ENCODE measurements around the gene CAPZA1. TPM values are rescaled to one million over a fixed set of nuclear protein-coding genes. Genes with fewer than 3 reads are reported as not detected.
A peak's percentile ranks its signal among the peaks of the same experiment; 100 is the strongest.

The CAPZA1 gene
- total RNA-seq, 5 donors from 2014 or later (not counting 1 experiment from before 2014, with no cell fraction given), result 115 to 189 (median 138) TPM

- Histone ChIP-seq H3K4me1 (ENCODE audit: control insufficient read depth in 1 of 2, extremely low read depth in 1 of 2, insufficient read depth in 2 of 2, low read length in 2 of 2) (no peaks in the 10 kb centered on the region), H3K27me3 (replicated peaks in 1 of 2; ENCODE audit: control insufficient read depth in 2 of 2, extremely low read depth in 1 of 2, insufficient read depth in 2 of 2, low read length in 1 of 2) (no peaks in the 10 kb centered on the region), H3K27ac (ENCODE audit: low read length) (no peak overlapping the region), H3K9me3 (no peaks in the 10 kb centered on the region), H3K4me3 (ENCODE audit: control insufficient read depth in 1 of 2, extremely low read depth in 1 of 2, low read length in 1 of 2) (no peak overlapping the region), H3K36me3 (ENCODE audit: control insufficient read depth in 2 of 2, extremely low read depth in 1 of 2, insufficient read depth in 1 of 2, low read length in 1 of 2) (peaks cover 0 to 74% of the 10 kb centered on the region in 2 donors)
- Mint-ChIP-seq H3K9me3 (no peaks in the 10 kb centered on the region), H3K4me3 (no peak overlapping the region), H3K27me3 (no peaks in the 10 kb centered on the region), H3K4me1 (peaks cover 2 to 12% (median 5%) of the 10 kb centered on the region in 3 donors), H3K27ac (no peak overlapping the region), H3K36me3 (peaks cover 44% of the 10 kb centered on the region)
- ChIA-PET CTCF (no interaction called here), POLR2A (no interaction called here)
- WGBS (ENCODE audit: insufficient coverage), result 96% methylated on average over 5 of the region's 5 CpGs
- no peak for DNase-seq
- no peak for ATAC-seq (replicated peaks in 1 of 4)
Measured at GRCh38 chr1:112692681-112693080, 73.0 kb downstream of the CAPZA1 start.

GRCh38 chr1:112693821-112694220, 74.2 kb downstream of the CAPZA1 start:
- no peaks in the 10 kb centered on the region for H3K9me3 ChIP-seq
- no peaks in the 10 kb centered on the region for H3K27me3 ChIP-seq (replicated peaks in 1 of 2; ENCODE audit: control insufficient read depth in 2 of 2, extremely low read depth in 1 of 2, insufficient read depth in 2 of 2, low read length in 1 of 2)
- ChIA-PET POLR2A (interaction anchor here (0.6 kb wide), 2 partner anchors 89 to 247 kb away, joined by 7 to 8 read pairs; no protein-coding TSS in a partner anchor), CTCF (interaction anchor here in 1 of 2 donors (0.6 to 0.7 kb wide), 2 partner anchors 1255 to 1476 kb away, joined by 3 to 7 read pairs; no protein-coding TSS in a partner anchor)
- no peak overlapping the region for H3K4me3 Mint-ChIP-seq
- WGBS (ENCODE audit: insufficient coverage), result 90% methylated on average over 5 of the region's 6 CpGs
- H3K27ac Mint-ChIP-seq, result no peak overlapping the region
- H3K27me3 Mint-ChIP-seq, result no peaks in the 10 kb centered on the region
- no peak overlapping the region for H3K27ac ChIP-seq (ENCODE audit: low read length)
- H3K4me1 Mint-ChIP-seq, result peaks cover 0 to 3% (median 1%) of the 10 kb centered on the region in 3 donors
- no peaks in the 10 kb centered on the region for H3K9me3 Mint-ChIP-seq
- no peak overlapping the region for H3K4me3 ChIP-seq (ENCODE audit: control insufficient read depth in 1 of 2, extremely low read depth in 1 of 2, low read length in 1 of 2)
- no peaks in the 10 kb centered on the region for H3K4me1 ChIP-seq (ENCODE audit: control insufficient read depth in 1 of 2, extremely low read depth in 1 of 2, insufficient read depth in 2 of 2, low read length in 2 of 2)
- peaks cover 44% of the 10 kb centered on the region for H3K36me3 Mint-ChIP-seq
- DNase-seq (no peak), ATAC-seq (replicated peaks in 1 of 4) (no peak)
- peaks cover 5 to 79% of the 10 kb centered on the region in 2 donors for H3K36me3 ChIP-seq (ENCODE audit: control insufficient read depth in 2 of 2, extremely low read depth in 1 of 2, insufficient read depth in 1 of 2, low read length in 1 of 2)

DNA sequence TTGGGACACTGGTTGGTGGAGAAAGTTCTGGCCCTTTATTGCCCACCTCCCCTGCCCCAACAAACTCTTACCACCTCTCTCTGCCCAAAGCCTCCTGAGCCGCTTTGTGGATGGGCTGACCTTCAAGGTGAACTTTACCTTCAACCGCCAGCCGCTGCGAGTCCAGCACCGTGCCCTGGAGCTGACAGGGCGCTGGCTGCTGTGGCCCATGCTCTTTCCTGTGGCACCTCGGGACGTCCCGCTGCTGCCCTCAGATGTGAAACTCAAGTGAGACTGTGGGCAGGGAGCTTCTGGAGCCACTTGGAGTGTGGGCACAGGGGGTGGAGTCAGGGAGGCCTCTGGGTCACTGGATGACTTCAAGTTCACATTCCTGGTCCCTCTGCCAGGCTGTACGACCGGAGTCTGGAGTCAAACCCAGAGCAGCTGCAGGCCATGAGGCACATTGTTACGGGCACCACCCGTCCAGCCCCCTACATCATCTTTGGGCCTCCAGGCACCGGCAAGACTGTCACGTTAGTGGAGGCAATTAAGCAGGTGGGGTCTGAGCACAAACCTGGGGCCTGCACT, 74.8 kb downstream of the CAPZA1 start:
- Histone ChIP-seq H3K27me3 (replicated peaks in 1 of 2; ENCODE audit: control insufficient read depth in 2 of 2, extremely low read depth in 1 of 2, insufficient read depth in 2 of 2, low read length in 1 of 2) (no peaks in the 10 kb centered on the region), H3K4me3 (ENCODE audit: control insufficient read depth in 1 of 2, extremely low read depth in 1 of 2, low read length in 1 of 2) (no peak overlapping the region), H3K36me3 (ENCODE audit: control insufficient read depth in 2 of 2, extremely low read depth in 1 of 2, insufficient read depth in 1 of 2, low read length in 1 of 2) (peaks cover 6 to 76% of the 10 kb centered on the region in 2 donors), H3K27ac (ENCODE audit: low read length) (no peak overlapping the region), H3K9me3 (no peaks in the 10 kb centered on the region), H3K4me1 (ENCODE audit: control insufficient read depth in 1 of 2, extremely low read depth in 1 of 2, insufficient read depth in 2 of 2, low read length in 2 of 2) (no peaks in the 10 kb centered on the region)
- H3K36me3 Mint-ChIP-seq, result peaks cover 45% of the 10 kb centered on the region
- H3K4me3 Mint-ChIP-seq, result no peak overlapping the region
- H3K27ac Mint-ChIP-seq, result no peak overlapping the region
- H3K27me3 Mint-ChIP-seq, result no peaks in the 10 kb centered on the region
- no peaks in the 10 kb centered on the region for H3K9me3 Mint-ChIP-seq
- H3K4me1 Mint-ChIP-seq, result peaks cover 1 to 6% (median 2%) of the 10 kb centered on the region in 3 donors
- DNase-seq (no peak), ATAC-seq (replicated peaks in 1 of 4) (no peak)
- 94% methylated on average over 12 of the region's 15 CpGs for WGBS (ENCODE audit: insufficient coverage)
- ChIA-PET CTCF (no interaction called here), POLR2A (interaction anchor here in 1 of 2 donors (0.6 kb wide), 1 partner anchor 89 kb away, joined by 8 read pairs; no protein-coding TSS in a partner anchor)

GRCh38 chr1:112695276-112695675, 75.6 kb downstream of the CAPZA1 start:
- no peaks in the 10 kb centered on the region for H3K9me3 ChIP-seq
- POLR2A ChIA-PET, result no interaction called here
- no peak overlapping the region for H3K4me3 ChIP-seq (ENCODE audit: control insufficient read depth in 1 of 2, extremely low read depth in 1 of 2, low read length in 1 of 2)
- H3K36me3 ChIP-seq (ENCODE audit: control insufficient read depth in 2 of 2, extremely low read depth in 1 of 2, insufficient read depth in 1 of 2, low read length in 1 of 2), result peaks cover 6 to 77% of the 10 kb centered on the region in 2 donors
- CTCF ChIA-PET, result no interaction called here
- H3K4me3 Mint-ChIP-seq, result no peak overlapping the region
- no peak overlapping the region for H3K27ac ChIP-seq (ENCODE audit: low read length)
- DNase-seq, result no peak
- no peak for ATAC-seq (replicated peaks in 1 of 4)
- no peak overlapping the region for H3K27ac Mint-ChIP-seq
- H3K27me3 ChIP-seq (replicated peaks in 1 of 2; ENCODE audit: control insufficient read depth in 2 of 2, extremely low read depth in 1 of 2, insufficient read depth in 2 of 2, low read length in 1 of 2), result no peaks in the 10 kb centered on the region
- H3K4me1 Mint-ChIP-seq, result peaks cover 10 to 15% (median 10%) of the 10 kb centered on the region in 3 donors
- no peaks in the 10 kb centered on the region for H3K9me3 Mint-ChIP-seq
- WGBS (ENCODE audit: insufficient coverage), result 97% methylated on average over 9 of the region's 9 CpGs
- peaks cover 0 to 5% of the 10 kb centered on the region in 2 experiments for H3K4me1 ChIP-seq (ENCODE audit: control insufficient read depth in 1 of 2, extremely low read depth in 1 of 2, insufficient read depth in 2 of 2, low read length in 2 of 2)
- no peaks in the 10 kb centered on the region for H3K27me3 Mint-ChIP-seq
- peaks cover 47% of the 10 kb centered on the region for H3K36me3 Mint-ChIP-seq

DNA sequence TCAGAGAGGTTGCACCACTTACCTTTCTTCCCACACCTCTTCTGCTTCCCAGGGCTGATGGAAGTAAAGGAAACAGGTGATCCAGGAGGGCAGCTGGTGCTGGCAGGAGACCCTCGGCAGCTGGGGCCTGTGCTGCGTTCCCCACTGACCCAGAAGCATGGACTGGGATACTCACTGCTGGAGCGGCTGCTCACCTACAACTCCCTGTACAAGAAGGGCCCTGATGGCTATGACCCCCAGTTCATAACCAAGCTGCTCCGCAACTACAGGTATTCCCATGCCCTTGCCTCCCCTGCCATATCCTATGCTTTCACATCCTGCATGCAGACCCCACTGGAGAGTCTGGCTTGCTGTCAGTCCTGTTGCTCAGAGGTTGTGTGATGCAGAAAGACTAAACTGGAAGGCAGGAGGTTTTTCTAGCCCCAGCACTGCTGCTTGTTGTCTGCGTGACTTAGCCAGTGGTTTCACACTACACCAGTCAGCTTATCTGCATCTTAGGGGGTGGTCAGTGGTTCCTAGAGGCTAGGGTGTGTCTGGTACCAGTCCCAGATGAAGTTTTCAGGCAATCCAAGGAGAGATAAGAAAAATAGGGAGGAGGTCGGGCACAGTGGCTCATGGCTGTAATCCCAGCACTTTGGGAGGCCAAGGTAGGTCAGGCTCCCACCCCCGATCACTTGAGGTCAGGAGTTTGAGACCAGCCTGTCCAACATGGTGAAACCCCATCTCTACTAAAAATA, 77.1 kb downstream of the CAPZA1 start:
- Mint-ChIP-seq H3K4me3 (no peak overlapping the region), H3K9me3 (no peaks in the 10 kb centered on the region), H3K36me3 (peaks cover 38% of the 10 kb centered on the region), H3K27ac (peak overlapping the region in 1 of 2 donors; percentile 29), H3K27me3 (no peaks in the 10 kb centered on the region), H3K4me1 (peaks cover 23 to 29% (median 25%) of the 10 kb centered on the region in 3 donors)
- ChIA-PET CTCF (interaction anchor here (0.6 to 0.9 kb wide), 4 partner anchors 11 to 306 kb away, joined by 3 to 7 read pairs (median 4); no protein-coding TSS in a partner anchor), POLR2A (interaction anchor here in 1 of 2 donors (0.6 kb wide), 1 partner anchor 987 kb away, joined by 3 read pairs; no protein-coding TSS in a partner anchor)
- Histone ChIP-seq H3K4me1 (ENCODE audit: control insufficient read depth in 1 of 2, extremely low read depth in 1 of 2, insufficient read depth in 2 of 2, low read length in 2 of 2) (peaks cover 4 to 20% of the 10 kb centered on the region in 2 experiments), H3K36me3 (ENCODE audit: control insufficient read depth in 2 of 2, extremely low read depth in 1 of 2, insufficient read depth in 1 of 2, low read length in 1 of 2) (peaks cover 6 to 73% of the 10 kb centered on the region in 2 donors), H3K4me3 (ENCODE audit: control insufficient read depth in 1 of 2, extremely low read depth in 1 of 2, low read length in 1 of 2) (no peak overlapping the region), H3K27ac (ENCODE audit: low read length) (no peak overlapping the region), H3K9me3 (no peaks in the 10 kb centered on the region), H3K27me3 (replicated peaks in 1 of 2; ENCODE audit: control insufficient read depth in 2 of 2, extremely low read depth in 1 of 2, insufficient read depth in 2 of 2, low read length in 1 of 2) (no peaks in the 10 kb centered on the region)
- 100% methylated on average over 1 of the region's 7 CpGs for WGBS (ENCODE audit: insufficient coverage)
- ATAC-seq (replicated peaks in 1 of 4) (no peak), DNase-seq (no peak)

DNA sequence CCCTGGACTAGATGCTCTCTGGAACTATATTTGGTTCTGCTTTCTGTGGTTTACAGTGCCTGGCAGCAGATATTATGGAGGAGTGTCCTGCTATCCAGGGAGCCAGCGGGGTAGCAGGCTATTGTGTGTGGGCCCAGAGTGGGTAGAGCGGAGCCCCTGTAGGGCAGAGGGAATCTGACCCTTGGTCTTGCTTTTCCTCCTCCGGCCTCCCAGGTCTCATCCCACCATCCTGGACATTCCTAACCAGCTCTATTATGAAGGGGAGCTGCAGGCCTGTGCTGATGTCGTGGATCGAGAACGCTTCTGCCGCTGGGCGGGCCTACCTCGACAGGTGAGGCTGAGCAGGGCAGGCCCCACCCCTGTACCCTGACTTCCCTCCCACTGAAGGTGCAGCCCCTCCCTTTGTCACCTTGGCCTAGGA, 78.2 kb downstream of the CAPZA1 start:
- H3K9me3 ChIP-seq, result no peaks in the 10 kb centered on the region
- Mint-ChIP-seq H3K27ac (peak overlapping the region in 1 of 2 donors; percentile 8), H3K4me1 (peaks cover 33 to 39% (median 34%) of the 10 kb centered on the region in 3 donors), H3K4me3 (no peak overlapping the region), H3K27me3 (no peaks in the 10 kb centered on the region), H3K36me3 (peaks cover 28% of the 10 kb centered on the region), H3K9me3 (no peaks in the 10 kb centered on the region)
- peaks cover 4 to 25% of the 10 kb centered on the region in 2 experiments for H3K4me1 ChIP-seq (ENCODE audit: control insufficient read depth in 1 of 2, extremely low read depth in 1 of 2, insufficient read depth in 2 of 2, low read length in 2 of 2)
- peaks cover 6 to 63% of the 10 kb centered on the region in 2 donors for H3K36me3 ChIP-seq (ENCODE audit: control insufficient read depth in 2 of 2, extremely low read depth in 1 of 2, insufficient read depth in 1 of 2, low read length in 1 of 2)
- DNase-seq (no peak), ATAC-seq (replicated peaks in 1 of 4) (no peak)
- no peak overlapping the region for H3K27ac ChIP-seq (ENCODE audit: low read length)
- no peaks in the 10 kb centered on the region for H3K27me3 ChIP-seq (replicated peaks in 1 of 2; ENCODE audit: control insufficient read depth in 2 of 2, extremely low read depth in 1 of 2, insufficient read depth in 2 of 2, low read length in 1 of 2)
- ChIA-PET POLR2A (no interaction called here), CTCF (interaction anchor here (0.5 to 0.9 kb wide), 4 partner anchors 10 to 307 kb away, joined by 3 to 7 read pairs (median 4); no protein-coding TSS in a partner anchor)
- no peak overlapping the region for H3K4me3 ChIP-seq (ENCODE audit: control insufficient read depth in 1 of 2, extremely low read depth in 1 of 2, low read length in 1 of 2)
- WGBS (ENCODE audit: insufficient coverage), result 100% methylated on average over 1 of the region's 9 CpGs

All from T-cell (primary cell).